Skin of body (tissue), 2 donors: ENCODE measurements around the gene FDX1. TPM values are rescaled to one million over a fixed set of nuclear protein-coding genes. Genes with fewer than 3 reads are reported as not detected.

Experiments
- DNase-seq: peaks from one replicate; lab custom pipeline; 2025; lab: John Stamatoyannopoulos, UW
- total RNA-seq: library from RNA; depleted of rRNA; stranded (reverse); fragments of >200 nt; gene quantifications from one replicate; pipeline ENCODE4 v1.2.3, GENCODE V29; 2014

The FDX1 gene
- total RNA-seq, 1 donor from 2014 or later, result 7.3 TPM

DNA sequence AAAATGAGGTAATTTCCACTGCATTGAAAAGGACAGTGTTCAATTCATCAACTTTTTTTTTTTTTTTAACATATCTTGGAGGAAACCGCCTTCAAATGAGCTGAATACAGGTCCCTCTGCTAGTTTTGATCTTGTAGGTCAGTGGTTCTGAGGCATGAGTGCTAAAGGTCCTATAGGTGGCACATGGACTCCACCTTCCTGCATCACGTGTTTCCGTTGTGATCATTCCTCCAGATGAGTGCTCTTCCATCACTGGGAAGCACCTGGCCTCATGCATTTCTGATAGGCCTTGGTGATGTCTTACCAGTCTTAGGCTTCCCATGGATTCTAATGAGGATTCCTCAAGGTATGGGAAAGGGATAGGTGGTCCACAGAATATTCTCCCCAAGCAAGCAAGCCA lies 37.8 kb downstream of the FDX1 start:
- DNase-seq, result no peak

DNA sequence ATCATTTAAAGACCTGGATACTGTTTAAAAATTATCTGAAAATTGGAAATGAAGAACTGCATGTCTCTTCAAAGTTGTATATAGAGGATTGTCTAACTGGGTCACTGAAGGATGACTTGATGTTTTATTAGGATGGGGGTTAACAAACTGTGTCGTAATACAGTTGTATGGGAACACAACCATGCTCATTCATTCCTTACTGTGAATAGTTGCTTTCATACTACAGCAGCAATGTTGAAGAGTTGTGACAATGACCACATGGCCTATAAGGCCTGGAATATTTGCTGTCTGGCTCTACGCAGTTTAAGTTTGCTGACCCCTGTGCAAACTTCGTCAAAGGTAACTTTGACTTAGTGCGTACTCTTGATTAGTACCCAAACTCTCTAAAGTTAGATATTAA lies 38.4 kb downstream of the FDX1 start:
- DNase-seq, result no peak

DNA sequence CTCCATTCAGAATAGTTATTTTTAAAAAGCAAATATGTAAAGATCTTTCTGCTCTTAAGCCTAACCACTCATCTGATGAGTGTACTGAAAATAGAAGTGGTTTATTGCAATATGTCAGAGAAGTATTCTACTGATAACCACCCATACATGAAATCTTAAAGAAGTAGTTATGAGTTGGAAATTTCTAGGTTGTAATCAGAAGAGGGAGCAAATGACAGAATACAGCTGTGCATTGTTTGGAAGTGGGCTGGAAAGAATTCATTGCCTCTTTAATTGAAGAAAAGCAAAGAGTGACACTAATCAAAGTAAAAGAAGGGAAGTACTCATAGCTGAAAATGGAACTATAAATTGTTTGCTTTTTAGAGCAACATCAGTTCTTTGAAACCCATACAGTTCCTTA lies 39.4 kb downstream of the FDX1 start:
- DNase-seq, result no peak

DNA sequence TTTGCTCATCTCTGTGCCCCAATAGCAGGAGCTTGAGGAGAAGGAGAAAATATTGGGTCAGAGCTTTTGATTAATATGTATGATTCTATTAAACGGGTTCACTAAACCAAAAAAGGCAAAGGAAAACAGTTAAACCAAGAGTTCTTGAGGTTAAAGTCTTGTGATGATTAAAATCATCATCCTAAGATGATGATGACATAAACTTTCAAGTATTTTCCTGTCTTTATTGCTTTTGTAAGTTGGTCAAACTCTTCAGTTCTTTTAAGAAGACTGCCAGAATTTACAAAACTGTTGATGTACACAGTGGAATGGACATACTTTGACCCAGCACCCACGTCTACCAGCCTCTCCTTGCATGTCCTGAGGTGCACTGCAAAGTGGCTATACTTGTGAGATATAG lies 41.0 kb downstream of the FDX1 start:
- DNase-seq, result no peak

DNA sequence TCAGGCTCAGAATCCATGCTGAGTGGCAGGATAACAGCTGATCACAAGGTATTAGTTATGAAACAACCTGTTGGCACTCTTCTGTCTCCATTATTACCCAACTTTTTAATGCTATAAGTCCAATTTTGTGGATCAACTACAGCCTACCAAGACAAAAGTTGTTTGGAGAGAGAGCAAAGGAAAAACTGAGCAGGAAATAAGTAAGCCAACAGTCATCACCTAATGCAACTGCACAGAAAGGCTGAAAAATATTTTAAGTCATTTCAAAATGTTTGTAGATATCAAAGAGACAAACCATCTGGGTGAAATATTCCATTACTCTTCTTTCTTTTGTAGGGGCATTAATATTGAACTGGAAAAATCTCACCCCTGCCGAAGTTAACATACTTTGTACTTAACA lies 41.6 kb downstream of the FDX1 start:
- DNase-seq, result no peak

DNA sequence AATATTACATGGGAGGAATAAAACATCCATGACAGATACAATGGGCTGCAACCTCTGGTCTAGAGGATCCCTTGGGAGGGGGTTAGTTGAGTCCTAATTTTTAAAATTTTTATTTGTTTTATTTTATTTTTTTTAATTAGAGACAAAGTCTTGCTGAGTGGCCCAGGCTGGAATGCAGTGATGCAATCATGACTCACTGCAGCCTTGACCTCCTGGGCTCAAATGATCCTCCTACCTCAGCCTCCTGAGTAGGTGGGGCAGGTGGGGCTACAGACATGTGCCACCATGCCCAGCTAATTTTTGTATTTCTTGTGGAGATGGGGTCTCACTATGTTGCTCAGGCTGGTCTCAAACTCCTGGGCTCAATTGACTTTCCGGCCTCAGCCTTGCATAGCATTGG lies 43.1 kb downstream of the FDX1 start:
- DNase-seq, result no peak

DNA sequence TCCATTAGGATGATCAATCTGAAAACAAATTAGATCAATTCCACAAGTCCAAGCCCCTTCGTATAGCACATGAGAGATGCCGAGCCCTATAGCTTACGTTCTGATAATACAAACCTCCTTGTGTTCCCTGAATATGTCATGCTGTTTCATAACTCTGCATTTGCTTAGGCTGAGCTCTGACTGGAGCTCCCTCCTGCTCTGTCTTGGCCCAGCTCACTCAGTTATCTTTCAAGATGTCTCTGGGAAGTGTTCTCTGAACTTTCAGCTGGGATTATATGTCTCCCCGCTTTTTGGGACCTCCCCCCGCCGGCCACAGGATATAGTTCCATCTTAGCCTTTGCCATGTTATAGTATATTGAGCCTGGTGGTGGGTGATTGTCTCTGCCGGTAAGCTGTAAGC lies 44.0 kb downstream of the FDX1 start:
- DNase-seq, result peak; percentile 47

DNA sequence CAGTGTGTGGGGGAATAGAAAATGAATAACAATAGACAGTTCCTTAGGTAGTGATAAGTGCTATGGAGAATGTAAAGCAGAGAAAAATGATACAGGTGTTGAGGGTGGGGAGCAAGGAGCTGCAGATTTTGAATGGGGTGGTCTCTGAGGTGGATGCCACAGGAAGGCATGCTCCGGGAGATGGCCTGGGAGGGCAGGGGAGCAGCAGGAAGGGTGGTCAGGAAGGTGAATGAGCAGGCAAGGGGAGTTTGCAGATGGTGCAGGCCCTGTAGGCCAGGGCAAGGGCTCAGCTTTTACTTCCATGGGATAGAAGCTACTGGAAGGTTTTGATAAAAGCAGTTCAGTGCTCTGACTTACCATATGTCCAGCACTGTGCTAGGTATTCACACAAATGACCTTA lies 44.8 kb downstream of the FDX1 start:
- no peak for DNase-seq

DNA sequence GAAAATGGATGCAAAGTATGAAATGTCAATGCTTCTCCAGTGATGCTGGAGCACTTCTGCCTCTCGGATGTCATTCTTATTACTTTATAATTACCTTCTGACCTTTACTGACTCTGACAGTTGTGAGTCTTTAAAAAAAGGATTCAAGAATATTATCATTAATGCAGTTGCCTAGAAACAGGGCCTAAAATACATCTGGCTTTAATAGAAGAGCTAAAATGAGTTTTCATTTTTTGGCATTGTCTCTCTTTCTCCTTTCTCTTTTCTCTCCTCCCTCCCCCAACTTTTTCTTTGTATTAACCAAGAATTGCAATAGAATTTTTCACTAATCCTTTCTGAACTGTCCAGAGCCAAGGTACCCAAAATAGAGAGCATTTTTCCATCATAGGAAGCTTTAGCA lies 45.9 kb downstream of the FDX1 start:
- DNase-seq, result peak; percentile 58

DNA sequence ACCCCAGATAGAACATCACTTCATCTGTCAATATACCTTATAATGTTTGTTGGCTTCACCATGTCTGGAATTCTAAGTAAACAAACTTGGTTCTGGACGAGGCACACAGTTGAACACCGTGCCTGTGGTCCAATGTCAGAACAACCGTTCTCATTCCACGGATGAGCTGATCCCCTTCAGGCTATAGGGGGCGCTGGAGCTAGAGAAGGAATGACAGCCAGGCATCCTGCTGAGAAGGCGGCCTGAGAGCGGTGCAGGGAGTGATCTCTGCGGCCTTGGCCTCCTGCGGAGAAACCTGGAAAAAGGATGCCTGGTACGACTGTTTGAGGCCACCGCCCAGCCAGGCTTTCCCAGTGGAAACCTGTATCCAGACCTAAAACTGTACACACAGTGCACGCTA lies 48.7 kb downstream of the FDX1 start:
- no peak for DNase-seq

DNA sequence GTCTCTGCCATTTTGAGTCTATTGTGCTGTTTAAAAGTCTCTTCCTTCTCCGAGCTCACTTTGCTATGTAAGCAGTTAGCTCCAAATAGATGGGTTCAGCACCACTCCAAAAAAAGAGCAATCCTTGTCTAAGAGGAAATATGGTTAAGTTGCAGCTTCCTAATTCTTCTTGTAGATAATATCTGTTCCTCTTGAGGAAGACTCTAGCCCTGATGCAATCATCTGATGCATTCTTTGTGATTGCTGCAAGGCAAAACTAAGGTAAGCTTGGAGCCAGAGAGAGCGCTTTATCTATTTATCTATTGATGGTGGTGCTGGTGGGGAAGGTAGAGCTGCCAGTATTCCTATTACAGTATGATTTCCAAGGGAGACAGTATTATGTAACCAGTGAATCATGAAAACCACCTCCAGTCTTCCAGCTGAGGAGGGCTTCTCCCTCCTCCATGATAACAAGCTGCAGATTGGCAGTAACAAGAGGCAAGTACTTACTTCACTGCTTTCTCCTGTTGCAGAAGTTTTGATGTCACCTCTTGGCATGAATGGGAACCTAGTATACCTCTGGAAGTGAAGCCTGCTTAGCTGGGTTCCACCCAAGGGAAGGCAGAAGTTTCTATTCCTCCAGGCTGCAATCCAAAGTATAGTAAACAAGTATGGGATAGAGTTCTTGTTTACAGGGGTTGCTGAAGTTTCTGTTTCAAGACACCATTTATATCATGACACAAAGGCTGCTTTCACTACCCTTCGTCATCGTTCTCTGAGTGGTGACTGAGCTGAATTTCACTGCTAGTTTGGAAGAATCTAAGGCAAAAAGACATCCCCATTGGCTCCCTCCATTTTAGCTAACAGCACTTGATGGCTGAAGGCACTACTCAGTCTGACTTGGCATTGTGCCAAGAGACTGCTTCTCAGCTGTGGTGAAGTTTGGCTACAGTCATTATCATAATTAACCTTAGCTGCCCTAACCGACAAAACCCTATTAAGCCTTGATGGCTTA lies 49.7 kb downstream of the FDX1 start:
- DNase-seq, result peak; percentile 29

DNA sequence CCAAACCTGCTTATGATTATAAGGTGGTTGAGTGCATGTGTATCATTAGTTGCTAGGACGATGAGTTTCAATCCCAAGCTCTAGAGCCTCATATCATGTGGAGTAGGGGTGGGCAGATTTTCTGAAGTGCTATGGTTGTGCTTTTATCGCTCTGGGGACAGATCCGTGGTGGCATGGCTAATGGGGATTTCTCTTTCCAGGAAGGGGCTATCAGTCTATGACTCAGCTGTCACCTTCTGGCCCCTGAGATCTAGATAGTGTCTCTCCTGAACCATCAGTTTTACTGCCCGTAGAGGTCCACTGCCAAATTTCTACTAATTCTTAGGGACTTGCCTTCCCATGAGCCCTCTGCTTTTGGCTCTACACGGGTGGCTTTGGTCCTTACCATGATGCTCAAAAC lies 51.8 kb downstream of the FDX1 start:
- no peak for DNase-seq

DNA sequence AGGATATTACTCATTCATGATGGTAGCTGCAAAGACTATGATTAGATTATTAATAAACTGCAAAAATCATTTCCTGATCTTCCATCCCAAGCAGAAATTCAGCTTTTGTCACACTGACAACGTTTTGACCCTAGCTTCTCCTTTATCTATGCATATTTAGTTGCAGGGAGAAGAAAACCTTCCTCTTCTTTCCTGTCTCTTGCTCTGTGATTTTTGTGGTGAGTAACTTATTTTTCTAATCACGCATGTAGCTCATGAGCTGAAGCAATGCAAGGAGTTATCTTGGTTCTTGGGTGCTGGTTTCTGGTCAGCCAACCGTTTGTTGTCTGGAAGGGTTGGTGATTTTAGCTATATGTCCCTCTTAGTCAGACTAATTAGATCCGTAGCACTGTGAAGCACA lies 56.4 kb downstream of the FDX1 start:
- no peak for DNase-seq

DNA sequence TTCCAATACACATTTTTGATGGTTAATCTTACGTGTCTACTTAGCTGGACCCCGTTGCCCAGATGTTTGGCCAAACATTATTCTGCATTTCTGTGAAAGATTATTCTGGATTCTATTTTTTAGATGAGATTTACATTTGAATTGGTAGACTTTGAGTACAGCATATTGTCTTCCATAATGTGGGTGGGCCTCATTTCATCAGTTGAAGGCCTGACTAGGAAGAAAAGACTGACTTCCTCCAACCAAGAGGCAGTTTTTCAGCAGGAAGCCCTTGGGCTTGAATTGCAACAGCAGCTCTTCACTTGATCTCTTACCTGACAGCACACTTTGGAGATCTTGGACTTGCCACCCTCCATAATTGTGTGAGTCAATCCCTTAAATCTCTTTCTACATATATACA lies 58.7 kb downstream of the FDX1 start:
- no peak for DNase-seq

DNA sequence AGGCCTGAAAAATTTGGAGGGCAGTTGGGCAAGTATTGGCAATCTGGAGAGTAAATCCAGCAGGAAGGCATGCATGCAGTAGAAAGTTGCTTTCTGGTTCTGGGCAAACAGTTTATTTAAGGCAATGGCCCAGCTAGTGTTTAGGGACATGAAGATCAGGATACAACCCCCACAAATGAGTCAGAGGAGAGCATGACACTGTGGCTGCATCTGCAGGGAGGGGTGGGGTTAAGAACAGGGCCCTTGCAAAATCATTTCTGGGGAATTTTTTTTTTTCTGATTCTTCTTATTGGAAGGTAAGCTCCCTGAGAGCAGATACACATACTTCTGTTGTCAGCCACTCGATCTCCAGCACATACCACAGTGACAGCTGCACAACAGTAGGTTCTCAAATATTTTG lies 61.1 kb downstream of the FDX1 start:
- DNase-seq, result no peak

DNA sequence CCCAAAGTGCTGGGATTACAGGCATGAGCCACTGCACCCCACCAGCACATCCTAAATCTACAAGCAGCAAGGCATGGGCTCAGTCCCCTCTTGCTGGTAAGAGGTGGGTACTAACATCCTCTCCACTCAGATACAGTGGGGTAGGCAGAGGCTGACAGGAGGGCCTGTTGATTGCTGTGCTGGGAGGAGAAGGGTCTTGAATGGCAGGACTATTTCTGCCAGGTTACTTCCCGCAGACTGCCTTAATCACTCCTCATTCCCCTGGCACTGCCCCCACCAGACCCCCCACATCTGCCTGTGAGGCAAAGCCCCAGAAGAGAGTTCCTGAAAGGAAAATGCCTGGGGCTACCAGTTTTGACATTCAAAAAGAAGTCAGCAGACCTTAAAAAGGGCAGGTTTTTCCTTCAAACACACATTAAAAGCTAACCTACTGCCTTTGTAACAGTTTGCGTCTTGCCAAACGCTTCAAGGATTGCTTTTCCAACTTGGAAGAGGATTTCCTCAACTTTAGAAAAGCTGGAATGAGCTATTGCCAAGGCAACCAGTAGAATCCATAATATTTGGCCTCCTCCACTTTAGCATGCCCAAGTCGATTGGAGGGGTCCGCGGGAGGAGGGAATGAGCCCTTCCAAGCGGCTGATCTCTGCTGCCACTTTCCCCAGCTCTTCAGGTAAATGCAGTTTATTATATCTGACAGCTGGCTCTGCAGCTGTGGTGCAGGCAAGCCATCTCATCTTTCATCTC lies 62.0 kb downstream of the FDX1 start:
- peak; percentile 37 for DNase-seq

DNA sequence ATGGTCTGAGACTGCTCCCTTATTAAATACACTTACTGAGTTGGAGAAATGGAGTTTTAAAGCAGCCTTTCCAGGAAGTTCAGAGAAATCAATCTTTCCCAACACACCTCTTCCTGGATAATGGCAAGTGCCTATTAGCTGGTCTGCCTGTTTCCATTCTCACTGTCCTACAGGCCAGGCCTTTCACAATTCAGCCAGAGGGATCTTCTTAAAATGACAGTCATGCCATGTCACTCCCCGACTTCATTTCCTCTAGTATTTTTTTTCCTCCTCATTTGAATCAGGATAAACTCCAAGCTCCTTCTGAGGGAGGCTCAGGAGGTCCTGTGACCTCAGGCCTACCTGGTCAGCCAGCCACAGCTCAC lies 62.6 kb downstream of the FDX1 start:
- no peak for DNase-seq

DNA sequence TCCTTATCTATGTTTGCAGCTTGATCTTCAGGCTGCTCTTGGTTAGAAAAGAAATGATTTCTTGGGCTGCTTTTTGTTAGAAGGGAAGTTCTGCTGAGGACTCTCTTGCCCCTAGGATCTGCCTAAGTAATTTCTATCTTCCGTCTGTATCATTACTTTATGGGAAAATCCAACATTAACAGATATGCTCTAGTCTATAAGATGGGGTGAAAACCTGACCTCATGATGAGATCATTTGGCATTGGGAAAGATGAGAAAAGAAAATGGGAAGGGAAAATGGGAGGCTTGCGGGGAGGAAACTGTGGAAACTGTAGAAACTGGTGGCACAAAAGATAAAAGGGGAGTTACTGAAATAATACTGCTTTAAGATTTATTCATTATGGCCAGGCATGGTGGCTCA lies 63.6 kb downstream of the FDX1 start:
- no peak for DNase-seq

DNA sequence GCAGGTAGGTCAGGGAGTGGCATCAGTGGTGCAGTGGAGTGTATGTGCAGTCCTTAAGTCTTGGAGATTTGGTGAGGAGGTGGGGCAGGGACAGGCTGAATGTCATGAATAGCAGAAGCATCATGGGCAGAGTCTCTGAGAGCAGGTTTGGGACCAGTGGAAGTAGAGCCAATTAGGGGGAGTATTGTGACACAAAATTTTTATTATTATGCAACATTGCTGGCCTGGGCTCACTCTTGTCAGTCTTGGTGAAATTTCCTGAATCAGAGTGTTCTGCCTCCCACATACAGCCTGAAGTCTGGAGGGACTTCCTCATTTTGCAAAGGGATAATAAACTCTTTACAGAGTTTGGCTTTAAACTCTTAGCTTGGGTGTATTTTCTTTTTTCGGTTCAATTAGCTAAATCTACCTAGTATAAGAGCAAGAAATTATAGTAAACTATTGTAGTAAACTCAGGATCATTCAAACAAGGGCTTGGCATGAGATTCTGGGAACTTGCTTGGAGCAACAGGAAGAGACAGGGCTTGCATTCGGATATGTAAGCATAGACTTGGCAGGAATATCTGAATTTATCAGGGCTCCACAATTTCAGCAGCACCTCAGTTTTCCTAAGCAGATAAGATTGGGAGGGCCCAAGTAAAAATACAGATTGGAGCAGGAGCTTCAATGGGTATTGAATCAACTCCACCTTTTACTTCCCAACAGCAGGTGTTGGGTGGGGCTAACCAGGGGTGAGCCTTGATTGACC lies 67.7 kb downstream of the FDX1 start:
- no peak for DNase-seq

DNA sequence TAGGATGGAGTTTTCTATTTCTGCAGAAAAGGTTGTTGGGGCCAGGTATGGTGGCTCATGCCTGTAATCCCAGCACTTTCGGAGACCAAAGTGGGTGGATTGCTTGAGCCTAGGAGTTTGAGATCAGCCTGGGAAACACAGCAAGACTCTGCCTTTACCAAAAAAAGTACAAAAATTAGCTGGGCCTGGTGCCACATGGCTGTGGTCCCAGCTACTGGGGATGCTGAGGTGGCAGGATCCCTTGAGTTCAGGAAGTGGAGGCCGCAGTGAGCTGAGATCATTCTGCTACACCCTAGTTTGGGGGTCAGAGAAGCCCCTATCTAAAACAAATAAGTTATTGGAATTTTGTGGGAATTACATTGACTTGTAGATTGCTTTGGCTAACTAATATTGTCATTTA lies 71.7 kb downstream of the FDX1 start:
- no peak for DNase-seq

DNA sequence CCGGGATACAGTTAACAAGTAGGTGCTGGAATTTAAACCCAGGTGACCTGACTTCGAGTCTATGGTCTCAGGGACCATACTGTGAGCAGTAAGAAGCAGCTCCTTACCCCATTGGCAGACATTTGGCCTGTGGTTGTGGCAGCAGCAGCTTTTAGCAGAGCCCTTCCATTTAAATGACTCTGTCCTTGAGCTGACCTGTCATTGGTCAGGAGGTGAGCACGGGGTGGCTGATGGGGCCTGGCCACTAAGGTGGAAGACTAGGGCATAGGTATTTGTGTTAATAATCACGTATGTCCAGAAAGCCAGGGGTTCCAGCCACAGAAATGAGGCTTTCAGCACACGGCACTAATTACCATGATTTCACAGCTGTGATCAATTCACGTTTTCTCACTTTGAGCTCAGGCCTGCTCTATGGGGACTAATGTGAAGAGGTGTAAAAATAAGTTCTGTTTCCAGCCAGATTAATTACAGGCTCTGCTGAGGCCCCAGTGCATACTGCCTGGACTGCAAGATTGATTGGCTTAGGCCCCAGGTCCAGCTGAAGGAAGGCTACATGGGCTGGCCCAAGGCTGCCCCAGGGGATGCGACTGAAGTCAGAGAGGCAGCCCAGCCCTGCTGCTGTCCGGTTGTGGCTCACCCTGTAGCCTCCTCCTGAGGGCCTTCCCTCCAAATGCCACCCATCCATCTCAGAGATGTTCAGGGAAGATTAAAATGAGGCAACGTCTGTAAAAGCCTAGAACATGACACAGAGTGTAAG lies 76.0 kb downstream of the FDX1 start:
- no peak for DNase-seq
